ENCODE results near the gene CIRBP. TPM values are rescaled to one million over a fixed set of nuclear protein-coding genes. Genes with fewer than 3 reads are reported as not detected.

CIRBP gene
- total RNA-seq, 1 donor from 2014 or later = 184 TPM

- Mint-ChIP-seq H3K27me3 (ENCODE audit: low read depth, unreplicated experiment) (no peaks in the 10 kb centered on the region), H3K9me3 (ENCODE audit: unreplicated experiment) (no peaks in the 10 kb centered on the region), H3K4me1 (ENCODE audit: low read depth, unreplicated experiment) (peaks cover 11% of the 10 kb centered on the region), H3K36me3 (ENCODE audit: low read depth, unreplicated experiment) (peaks cover 7% of the 10 kb centered on the region), H3K27ac (ENCODE audit: unreplicated experiment) (no peak overlapping the region), H3K4me3 (ENCODE audit: unreplicated experiment) (no peak overlapping the region)
- Histone ChIP-seq H3K4me1 (ENCODE audit: insufficient read depth, low read length) (peaks cover 21% of the 10 kb centered on the region), H2AFZ (ENCODE audit: low read depth, low read length) (no peak overlapping the region), H3K4me3 (ENCODE audit: insufficient read depth, low read depth, low read length) (no peak overlapping the region), H3K27me3 (ENCODE audit: insufficient read depth, low read length) (no peaks in the 10 kb centered on the region), H3K79me2 (ENCODE audit: insufficient read depth, low read length) (peaks cover 13% of the 10 kb centered on the region), H3K27ac (ENCODE audit: low read depth, low read length) (no peak overlapping the region), H4K20me1 (ENCODE audit: insufficient read depth, low read length) (peaks cover 45% of the 10 kb centered on the region), H3K9me3 (ENCODE audit: insufficient read depth, low read depth, low read length) (no peaks in the 10 kb centered on the region), H3K4me2 (ENCODE audit: low read length) (peak overlapping the region; percentile 15), H3K9ac (ENCODE audit: low read length) (peak overlapping the region; percentile 19), H3K36me3 (ENCODE audit: insufficient read depth, low read length) (peaks cover 3% of the 10 kb centered on the region)
- FAIRE-seq (no peak), DNase-seq (ENCODE audit: low read depth) (no peak)
- TF ChIP-seq CTCF (IDR thresholded peaks at IDR 0.05; ENCODE audit: insufficient read depth, low read depth, low read length) = no peak
- no peak for TF ChIP-seq EZH2 (IDR thresholded peaks at IDR 0.05; ENCODE audit: insufficient read depth, low read length)
These were observed 35.9 kb upstream of the CIRBP start for GRCh38 chr19:1233115-1233667.

GRCh38 chr19:1234051-1234954, 34.8 kb upstream of the CIRBP start:
- no peaks in the 10 kb centered on the region for H3K9me3 ChIP-seq (ENCODE audit: insufficient read depth, low read depth, low read length)
- Mint-ChIP-seq H3K4me1 (ENCODE audit: low read depth, unreplicated experiment) (peaks cover 11% of the 10 kb centered on the region), H3K4me3 (ENCODE audit: unreplicated experiment) (no peak overlapping the region), H3K36me3 (ENCODE audit: low read depth, unreplicated experiment) (peaks cover 7% of the 10 kb centered on the region), H3K27ac (ENCODE audit: unreplicated experiment) (no peak overlapping the region), H3K9me3 (ENCODE audit: unreplicated experiment) (no peaks in the 10 kb centered on the region), H3K27me3 (ENCODE audit: low read depth, unreplicated experiment) (no peaks in the 10 kb centered on the region)
- FAIRE-seq (no peak), DNase-seq (ENCODE audit: low read depth) (no peak)
- H3K36me3 ChIP-seq (ENCODE audit: insufficient read depth, low read length) = peaks cover 3% of the 10 kb centered on the region
- peaks cover 52% of the 10 kb centered on the region for H4K20me1 ChIP-seq (ENCODE audit: insufficient read depth, low read length)
- H2AFZ ChIP-seq (ENCODE audit: low read depth, low read length) = no peak overlapping the region
- peaks cover 21% of the 10 kb centered on the region for H3K4me1 ChIP-seq (ENCODE audit: insufficient read depth, low read length)
- H3K79me2 ChIP-seq (ENCODE audit: insufficient read depth, low read length) = peaks cover 13% of the 10 kb centered on the region
- no peak overlapping the region for H3K4me2 ChIP-seq (ENCODE audit: low read length)
- H3K9ac ChIP-seq (ENCODE audit: low read length) = no peak overlapping the region
- H3K27ac ChIP-seq (ENCODE audit: low read depth, low read length) = no peak overlapping the region
- H3K27me3 ChIP-seq (ENCODE audit: insufficient read depth, low read length) = no peaks in the 10 kb centered on the region
- H3K4me3 ChIP-seq (ENCODE audit: insufficient read depth, low read depth, low read length) = no peak overlapping the region
- TF ChIP-seq CTCF (IDR thresholded peaks at IDR 0.05; ENCODE audit: insufficient read depth, low read depth, low read length) (no peak), EZH2 (IDR thresholded peaks at IDR 0.05; ENCODE audit: insufficient read depth, low read length) (no peak)

Measured in astrocyte (in vitro differentiated cells and primary cell).